ENCODE measurements around the gene UTP15. TPM values are rescaled to one million over a fixed set of nuclear protein-coding genes. Genes with fewer than 3 reads are reported as not detected.

Gene UTP15
- total RNA-seq, 1 experiment from 2014 or later = 38.8 TPM

DNA sequence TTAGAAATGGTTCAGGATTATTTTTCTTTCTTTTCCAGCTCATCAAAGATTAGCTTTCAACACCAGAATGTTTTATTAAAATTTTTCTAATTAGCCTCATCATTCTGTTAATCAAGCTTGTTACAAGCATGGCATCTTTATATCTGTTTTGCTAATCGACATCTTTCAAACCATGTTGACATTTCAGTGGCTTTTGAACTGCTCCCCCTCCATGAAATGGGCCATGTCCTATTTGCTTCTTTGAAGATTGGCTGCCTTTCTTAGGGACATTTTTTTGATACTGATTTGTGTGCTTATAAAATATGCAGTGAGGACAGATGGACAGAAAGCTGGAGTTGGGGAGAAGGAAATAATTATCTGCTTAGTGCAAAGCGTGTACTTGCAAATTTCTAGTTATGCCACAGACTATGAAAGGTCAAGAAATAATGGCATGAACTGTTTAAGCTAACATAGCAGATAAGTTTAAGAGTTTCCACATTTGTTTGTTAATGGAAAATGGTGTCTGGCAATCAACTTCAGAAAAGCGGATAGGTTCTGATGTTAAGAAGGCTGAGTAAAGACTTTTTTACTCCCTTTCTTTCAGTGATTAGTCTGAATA lies 39.8 kb upstream of the UTP15 start:
- ChIA-PET POLR2A (no interaction called here), CTCF (no interaction called here)
- H3K4me3 ChIP-seq (ENCODE audit: low read depth in 2 of 2, low read length in 2 of 2) = no peak overlapping the region
- intact Hi-C loops (cut with micrococcal nuclease; ENCODE audit: unreplicated experiment) = no loop called here
- no peaks in the 10 kb centered on the region for H3K27me3 ChIP-seq (ENCODE audit: control insufficient read depth, insufficient read depth, low read length)
- DNase-seq (ENCODE audit: low read depth, low spot score) (no peak), ATAC-seq (no peak)
- H3K4me1 ChIP-seq (ENCODE audit: control insufficient read depth, insufficient read depth, low read length) = no peaks in the 10 kb centered on the region
- H3K27ac ChIP-seq (ENCODE audit: low read length) = no peak overlapping the region
- no TSS peak for BruUV-seq (replicated peaks)
- no peaks in the 10 kb centered on the region for H3K9me3 ChIP-seq (ENCODE audit: control insufficient read depth, insufficient read depth, low read depth, low read length)
- in situ Hi-C loops (cut with HindIII; ENCODE audit: low pct_unique_long_range_greater_than_20kb, low sequenced_read_pairs) = no loop called here
- no peaks in the 10 kb centered on the region for H3K36me3 ChIP-seq (ENCODE audit: control insufficient read depth, insufficient read depth, low read length)
- TF ChIP-seq POLR2AphosphoS5 (IDR thresholded peaks at IDR 0.05; ENCODE audit: low read depth, low read length) = no peak
- no peak for TF ChIP-seq SIN3A (IDR thresholded peaks at IDR 0.05; ENCODE audit: borderline replicate concordance, insufficient read depth, low read depth, low read length)
- no peak for TF ChIP-seq TCF7L2 (IDR thresholded peaks at IDR 0.05; ENCODE audit: low read depth, low read length)
- TF ChIP-seq, protein P1, sequence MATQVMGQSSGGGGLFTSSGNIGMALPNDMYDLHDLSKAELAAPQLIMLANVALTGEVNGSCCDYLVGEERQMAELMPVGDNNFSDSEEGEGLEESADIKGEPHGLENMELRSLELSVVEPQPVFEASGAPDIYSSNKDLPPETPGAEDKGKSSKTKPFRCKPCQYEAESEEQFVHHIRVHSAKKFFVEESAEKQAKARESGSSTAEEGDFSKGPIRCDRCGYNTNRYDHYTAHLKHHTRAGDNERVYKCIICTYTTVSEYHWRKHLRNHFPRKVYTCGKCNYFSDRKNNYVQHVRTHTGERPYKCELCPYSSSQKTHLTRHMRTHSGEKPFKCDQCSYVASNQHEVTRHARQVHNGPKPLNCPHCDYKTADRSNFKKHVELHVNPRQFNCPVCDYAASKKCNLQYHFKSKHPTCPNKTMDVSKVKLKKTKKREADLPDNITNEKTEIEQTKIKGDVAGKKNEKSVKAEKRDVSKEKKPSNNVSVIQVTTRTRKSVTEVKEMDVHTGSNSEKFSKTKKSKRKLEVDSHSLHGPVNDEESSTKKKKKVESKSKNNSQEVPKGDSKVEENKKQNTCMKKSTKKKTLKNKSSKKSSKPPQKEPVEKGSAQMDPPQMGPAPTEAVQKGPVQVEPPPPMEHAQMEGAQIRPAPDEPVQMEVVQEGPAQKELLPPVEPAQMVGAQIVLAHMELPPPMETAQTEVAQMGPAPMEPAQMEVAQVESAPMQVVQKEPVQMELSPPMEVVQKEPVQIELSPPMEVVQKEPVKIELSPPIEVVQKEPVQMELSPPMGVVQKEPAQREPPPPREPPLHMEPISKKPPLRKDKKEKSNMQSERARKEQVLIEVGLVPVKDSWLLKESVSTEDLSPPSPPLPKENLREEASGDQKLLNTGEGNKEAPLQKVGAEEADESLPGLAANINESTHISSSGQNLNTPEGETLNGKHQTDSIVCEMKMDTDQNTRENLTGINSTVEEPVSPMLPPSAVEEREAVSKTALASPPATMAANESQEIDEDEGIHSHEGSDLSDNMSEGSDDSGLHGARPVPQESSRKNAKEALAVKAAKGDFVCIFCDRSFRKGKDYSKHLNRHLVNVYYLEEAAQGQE (IDR thresholded peaks at IDR 0.05; ENCODE audit: insufficient read depth in 1 of 2, low read depth in 2 of 2, low read length in 1 of 2) = no peak
- TF ChIP-seq, protein P2, sequence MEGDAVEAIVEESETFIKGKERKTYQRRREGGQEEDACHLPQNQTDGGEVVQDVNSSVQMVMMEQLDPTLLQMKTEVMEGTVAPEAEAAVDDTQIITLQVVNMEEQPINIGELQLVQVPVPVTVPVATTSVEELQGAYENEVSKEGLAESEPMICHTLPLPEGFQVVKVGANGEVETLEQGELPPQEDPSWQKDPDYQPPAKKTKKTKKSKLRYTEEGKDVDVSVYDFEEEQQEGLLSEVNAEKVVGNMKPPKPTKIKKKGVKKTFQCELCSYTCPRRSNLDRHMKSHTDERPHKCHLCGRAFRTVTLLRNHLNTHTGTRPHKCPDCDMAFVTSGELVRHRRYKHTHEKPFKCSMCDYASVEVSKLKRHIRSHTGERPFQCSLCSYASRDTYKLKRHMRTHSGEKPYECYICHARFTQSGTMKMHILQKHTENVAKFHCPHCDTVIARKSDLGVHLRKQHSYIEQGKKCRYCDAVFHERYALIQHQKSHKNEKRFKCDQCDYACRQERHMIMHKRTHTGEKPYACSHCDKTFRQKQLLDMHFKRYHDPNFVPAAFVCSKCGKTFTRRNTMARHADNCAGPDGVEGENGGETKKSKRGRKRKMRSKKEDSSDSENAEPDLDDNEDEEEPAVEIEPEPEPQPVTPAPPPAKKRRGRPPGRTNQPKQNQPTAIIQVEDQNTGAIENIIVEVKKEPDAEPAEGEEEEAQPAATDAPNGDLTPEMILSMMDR (IDR thresholded peaks at IDR 0.05) = no peak

DNA sequence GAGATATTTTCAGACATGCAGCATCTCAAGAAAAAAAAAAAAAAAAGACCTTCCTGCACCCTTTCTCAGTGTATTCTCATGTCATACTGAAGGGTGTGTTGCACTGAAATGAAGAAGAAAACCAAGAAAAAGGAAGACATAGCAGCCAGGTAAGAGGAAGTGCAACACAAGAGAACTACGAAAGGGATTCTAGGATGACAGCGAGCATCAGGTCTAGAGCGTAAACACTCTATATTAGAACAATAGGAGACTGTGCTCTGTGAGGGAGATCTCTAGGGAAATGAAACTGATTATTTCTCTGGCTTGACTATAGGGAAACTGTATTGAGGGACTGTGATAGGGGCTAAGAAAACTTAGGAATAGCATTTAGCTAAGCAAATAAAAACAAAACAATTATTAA lies 37.3 kb upstream of the UTP15 start:
- ChIA-PET POLR2A (no interaction called here), CTCF (no interaction called here)
- H3K4me1 ChIP-seq (ENCODE audit: control insufficient read depth, insufficient read depth, low read length) = no peaks in the 10 kb centered on the region
- H3K27ac ChIP-seq (ENCODE audit: low read length) = no peak overlapping the region
- BruUV-seq (replicated peaks) = no TSS peak
- no peaks in the 10 kb centered on the region for H3K27me3 ChIP-seq (ENCODE audit: control insufficient read depth, insufficient read depth, low read length)
- H3K4me3 ChIP-seq (ENCODE audit: low read depth in 2 of 2, low read length in 2 of 2) = no peak overlapping the region
- TF ChIP-seq SIN3A (IDR thresholded peaks at IDR 0.05; ENCODE audit: borderline replicate concordance, insufficient read depth, low read depth, low read length) (no peak), POLR2AphosphoS5 (IDR thresholded peaks at IDR 0.05; ENCODE audit: low read depth, low read length) (no peak), TCF7L2 (IDR thresholded peaks at IDR 0.05; ENCODE audit: low read depth, low read length) (no peak)
- TF ChIP-seq, protein P2 (IDR thresholded peaks at IDR 0.05) = no peak
- TF ChIP-seq, protein P1 (IDR thresholded peaks at IDR 0.05; ENCODE audit: insufficient read depth in 1 of 2, low read depth in 2 of 2, low read length in 1 of 2) = no peak
- DNase-seq (ENCODE audit: low read depth, low spot score) (no peak), ATAC-seq (no peak)
- in situ Hi-C loops (cut with HindIII; ENCODE audit: low pct_unique_long_range_greater_than_20kb, low sequenced_read_pairs) (no loop called here), intact Hi-C loops (cut with micrococcal nuclease; ENCODE audit: unreplicated experiment) (no loop called here)
- no peaks in the 10 kb centered on the region for H3K9me3 ChIP-seq (ENCODE audit: control insufficient read depth, insufficient read depth, low read depth, low read length)
- no peaks in the 10 kb centered on the region for H3K36me3 ChIP-seq (ENCODE audit: control insufficient read depth, insufficient read depth, low read length)

Measured in Panc1 (cell line).